DOHH2 (cell line): ENCODE data around the gene TMEM229B.

Experiments used
- H3F3A ChIP-seq: fragments of 200-600 bp; sonication (generic), shearing (Covaris generic); 2 replicates; pipeline ENCODE4 v1.6.0; 2016; ENCODE audit warnings: antibody characterized with exemption, mild to moderate bottlenecking; ENCODE audit not compliant: control insufficient read depth, insufficient read depth
- H3K27ac ChIP-seq: fragments of 200-600 bp; sonication (generic); 2 replicates; pipeline ENCODE4 v1.5.1; 2014; ENCODE audit warnings: low read depth, mild to moderate bottlenecking, low read length, moderate library complexity
- H3K27me3 ChIP-seq: fragments of 200-600 bp; sonication (generic); 2 replicates; pipeline ENCODE4 v1.6.1; 2014; ENCODE audit warnings: mild to moderate bottlenecking, low read length, mixed read lengths; ENCODE audit not compliant: control insufficient read depth
- H3K36me3 ChIP-seq: fragments of 200-600 bp; sonication (generic); 2 replicates; pipeline ENCODE4 v1.6.1; 2014; ENCODE audit warnings: mild to moderate bottlenecking, low read length, moderate library complexity, mixed read lengths; ENCODE audit not compliant: control insufficient read depth
- H3K4me1 ChIP-seq: fragments of 200-600 bp; sonication (generic); 2 replicates; pipeline ENCODE4 v1.6.1; 2014; ENCODE audit warnings: mild to moderate bottlenecking, low read length, mixed read lengths; ENCODE audit not compliant: control insufficient read depth
- H3K4me2 ChIP-seq: fragments of 200-600 bp; sonication (generic); 2 replicates; pipeline ENCODE4 v1.6.0; 2014; ENCODE audit warnings: mild to moderate bottlenecking, low read length, moderate library complexity
- H3K4me3 ChIP-seq: fragments of 200-600 bp; sonication (generic); 2 replicates; pipeline ENCODE4 v1.5.1; 2014; ENCODE audit warnings: mild to moderate bottlenecking, low read length, mixed read lengths
- H3K79me2 ChIP-seq: fragments of 200-600 bp; sonication (generic); 2 replicates; pipeline ENCODE4 v1.6.1; 2014; ENCODE audit warnings: mild to moderate bottlenecking, low read length, mixed read lengths; ENCODE audit not compliant: control insufficient read depth
- H3K9me2 ChIP-seq: fragments of 200-600 bp; sonication (generic); replicated peaks from 2 replicates; pipeline ENCODE4 v1.6.1; 2014; ENCODE audit warnings: mild to moderate bottlenecking, low read length, mixed read lengths; ENCODE audit not compliant: control insufficient read depth
- H3K9me3 ChIP-seq: fragments of 200-600 bp; sonication (generic); 2 replicates; pipeline ENCODE4 v1.6.1; 2014; ENCODE audit warnings: antibody characterized with exemption, low read length, mixed read lengths; ENCODE audit not compliant: control insufficient read depth, insufficient read depth
- H4K20me1 ChIP-seq: fragments of 200-600 bp; sonication (generic); 2 replicates; pipeline ENCODE4 v1.6.0; 2014; ENCODE audit warnings: low read depth, mild to moderate bottlenecking, antibody characterized with exemption, low read length, moderate library complexity; ENCODE audit not compliant: control insufficient read depth, insufficient read depth
- EZH2phosphoT487 ChIP-seq: fragments of 200-600 bp; sonication (generic); IDR thresholded peaks from 2 replicates; pipeline ENCODE4 v1.6.1; 2017; ENCODE audit warnings: borderline replicate concordance, mild to moderate bottlenecking, antibody characterized with exemption, low read length, moderate library complexity, mixed read lengths
- TF ChIP-seq, protein P1 (sequence below): fragments of 200-600 bp; sonication (generic); IDR thresholded peaks from one replicate; pipeline ENCODE4 v1.5.1; 2014; ENCODE audit warnings: antibody characterized with exemption, mild to moderate bottlenecking, low read depth, low read length; ENCODE audit not compliant: poor library complexity, severe bottlenecking

TMEM229B gene

DNA sequence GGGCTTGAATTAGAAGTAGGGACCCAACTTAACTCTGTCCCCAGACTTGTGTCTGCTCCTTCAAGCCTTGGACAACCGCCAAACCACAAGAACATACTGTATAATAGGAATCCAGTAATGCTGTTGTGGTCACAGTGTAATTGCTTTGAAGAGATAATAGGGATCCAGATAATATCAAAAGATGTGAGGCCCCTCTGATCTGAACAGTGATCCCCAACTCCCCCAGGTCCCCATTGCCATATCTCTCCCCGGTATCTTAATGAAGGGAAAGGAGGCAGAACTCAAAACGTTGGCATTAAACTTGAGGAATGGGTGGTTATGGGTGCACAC, 36.1 kb upstream of the TMEM229B start:
- Histone ChIP-seq H3K9me3 (no peaks in the 10 kb centered on the region), H3K27ac (no peak overlapping the region), H3K4me2 (peak overlapping the region; percentile 25), H3K36me3 (no peaks in the 10 kb centered on the region), H3K9me2 (no peaks in the 10 kb centered on the region), H3K4me1 (peaks cover 9% of the 10 kb centered on the region), H3K4me3 (no peak overlapping the region), H3K79me2 (no peaks in the 10 kb centered on the region), H3F3A (no peaks in the 10 kb centered on the region), H4K20me1 (no peaks in the 10 kb centered on the region), H3K27me3 (peaks cover 55% of the 10 kb centered on the region)
- TF ChIP-seq EZH2phosphoT487 = no peak
- TF ChIP-seq, protein P1, sequence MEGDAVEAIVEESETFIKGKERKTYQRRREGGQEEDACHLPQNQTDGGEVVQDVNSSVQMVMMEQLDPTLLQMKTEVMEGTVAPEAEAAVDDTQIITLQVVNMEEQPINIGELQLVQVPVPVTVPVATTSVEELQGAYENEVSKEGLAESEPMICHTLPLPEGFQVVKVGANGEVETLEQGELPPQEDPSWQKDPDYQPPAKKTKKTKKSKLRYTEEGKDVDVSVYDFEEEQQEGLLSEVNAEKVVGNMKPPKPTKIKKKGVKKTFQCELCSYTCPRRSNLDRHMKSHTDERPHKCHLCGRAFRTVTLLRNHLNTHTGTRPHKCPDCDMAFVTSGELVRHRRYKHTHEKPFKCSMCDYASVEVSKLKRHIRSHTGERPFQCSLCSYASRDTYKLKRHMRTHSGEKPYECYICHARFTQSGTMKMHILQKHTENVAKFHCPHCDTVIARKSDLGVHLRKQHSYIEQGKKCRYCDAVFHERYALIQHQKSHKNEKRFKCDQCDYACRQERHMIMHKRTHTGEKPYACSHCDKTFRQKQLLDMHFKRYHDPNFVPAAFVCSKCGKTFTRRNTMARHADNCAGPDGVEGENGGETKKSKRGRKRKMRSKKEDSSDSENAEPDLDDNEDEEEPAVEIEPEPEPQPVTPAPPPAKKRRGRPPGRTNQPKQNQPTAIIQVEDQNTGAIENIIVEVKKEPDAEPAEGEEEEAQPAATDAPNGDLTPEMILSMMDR = no peak

DNA sequence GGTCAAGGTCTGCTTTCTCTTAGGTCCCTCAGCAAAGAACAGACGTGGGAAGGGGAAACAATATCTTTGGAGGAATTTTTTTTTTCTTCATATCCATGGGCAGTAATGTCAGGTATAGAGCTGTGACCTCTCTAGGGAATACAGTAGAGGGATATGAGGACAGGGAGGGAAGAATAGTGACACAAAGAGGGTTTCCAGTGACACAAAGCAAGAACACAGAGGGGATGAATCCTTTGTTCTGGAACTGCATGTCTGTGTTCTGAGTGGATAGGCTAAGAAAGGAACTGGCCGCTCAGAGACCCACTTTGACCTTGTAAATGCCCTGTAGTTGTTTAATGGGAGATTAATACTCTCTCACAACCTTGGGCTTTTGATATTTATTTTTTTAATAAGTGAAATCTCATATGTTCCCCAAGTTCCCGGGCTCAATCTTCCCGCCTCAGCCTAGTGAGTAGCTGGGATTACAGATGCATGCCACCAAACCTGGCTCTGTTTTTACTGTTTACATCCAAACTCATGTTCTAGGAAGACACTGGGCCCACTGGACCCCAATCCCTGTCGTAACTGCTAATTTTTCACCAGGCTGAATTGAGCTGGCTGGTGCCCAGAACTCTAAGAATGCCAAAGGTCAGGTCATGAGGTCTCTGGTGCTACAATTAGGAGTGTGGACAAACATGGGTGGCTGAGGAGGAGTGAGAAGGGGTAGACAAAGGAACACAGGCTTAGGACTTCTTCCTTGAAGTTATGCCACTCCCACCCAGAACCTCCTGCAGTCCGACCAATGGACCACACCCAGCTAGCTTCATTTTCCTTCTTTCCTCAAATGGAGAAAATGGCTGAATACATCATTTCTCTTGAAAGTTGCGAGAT, 35.5 kb upstream of the TMEM229B start:
- no peaks in the 10 kb centered on the region for H3K9me2 ChIP-seq
- H3K4me1 ChIP-seq = peaks cover 9% of the 10 kb centered on the region
- H3F3A ChIP-seq = no peaks in the 10 kb centered on the region
- H3K36me3 ChIP-seq = no peaks in the 10 kb centered on the region
- no peak overlapping the region for H3K27ac ChIP-seq
- H3K9me3 ChIP-seq = no peaks in the 10 kb centered on the region
- H3K4me2 ChIP-seq = peak overlapping the region; percentile 25; the same call in 1 of the 2 replicates
- H3K27me3 ChIP-seq = peaks cover 54% of the 10 kb centered on the region
- TF ChIP-seq, protein P1 = no peak
- TF ChIP-seq EZH2phosphoT487 = no peak
- H4K20me1 ChIP-seq = no peaks in the 10 kb centered on the region
- H3K79me2 ChIP-seq = no peaks in the 10 kb centered on the region
- no peak overlapping the region for H3K4me3 ChIP-seq

- Histone ChIP-seq H3K9me3 (no peaks in the 10 kb centered on the region), H3K27me3 (peaks cover 61% of the 10 kb centered on the region), H3K79me2 (no peaks in the 10 kb centered on the region), H4K20me1 (no peaks in the 10 kb centered on the region), H3K4me2 (no peak overlapping the region), H3K27ac (no peak overlapping the region), H3K9me2 (no peaks in the 10 kb centered on the region), H3F3A (no peaks in the 10 kb centered on the region), H3K36me3 (no peaks in the 10 kb centered on the region), H3K4me3 (no peak overlapping the region), H3K4me1 (peaks cover 9% of the 10 kb centered on the region)
- no peak for TF ChIP-seq EZH2phosphoT487
- TF ChIP-seq, protein P1 = no peak
These were observed 33.7 kb upstream of the TMEM229B start for GRCh38 chr14:67522270-67522669.
